Peyer's patch (tissue), 4 donors: ENCODE measurements around the gene ZNF441.

Source experiments
- CTCF ChIP-seq, 6 experiments: fragments of 450-650 bp in 4 of 6; fragments of 200-600 bp in 2 of 6; sonication (generic) in 1 of 6; IDR thresholded peaks; one replicate each; pipeline ENCODE4 v1.5.1; 2017 to 2019; ENCODE audit warnings: antibody characterized with exemption in 6 of 6, mild to moderate bottlenecking in 3 of 6, moderate library complexity in 1 of 6
- POLR2A ChIP-seq, 2 donors: fragments of 450-650 bp; IDR thresholded peaks; one replicate each; pipeline ENCODE4 v1.5.1; 2017; ENCODE audit warnings: antibody characterized with exemption in 2 of 2, mild to moderate bottlenecking in 2 of 2, moderate library complexity in 2 of 2

- TF ChIP-seq CTCF (IDR thresholded peaks at IDR 0.05): no peak
- no peak for TF ChIP-seq POLR2A (IDR thresholded peaks at IDR 0.05)
These were observed 47.9 kb downstream of the ZNF441 start for GRCh38 chr19:11814700-11815035.
